Breast epithelium (tissue), 3 donors: ENCODE results near the gene CCSAP.

Source experiments
- CTCF ChIP-seq, 3 donors: fragments of 450-650 bp; IDR thresholded peaks; one replicate each; pipeline ENCODE4 v1.5.1; 2016 to 2017; ENCODE audit warnings: antibody characterized with exemption in 3 of 3, mild to moderate bottlenecking in 3 of 3, moderate library complexity in 3 of 3
- POLR2A ChIP-seq: fragments of 450-650 bp; IDR thresholded peaks from one replicate; pipeline ENCODE4 v1.6.1; 2016; ENCODE audit warnings: antibody characterized with exemption, mild to moderate bottlenecking, moderate library complexity

- no peak for TF ChIP-seq CTCF (IDR thresholded peaks at IDR 0.05)
- no peak for TF ChIP-seq POLR2A
These were observed 58.0 kb downstream of the CCSAP start for GRCh38 chr1:229284887-229285286.
